SH-SY5Y (cell line): ENCODE measurements around the gene S100PBP.
A peak's percentile ranks its signal among the peaks of the same experiment; 100 is the strongest.

ENCODE experiments used
- GATA2 ChIP-seq: IDR thresholded peaks from 2 replicates; pipeline ENCODE4 v1.6.1; 2011; ENCODE audit warnings: mild to moderate bottlenecking, low read depth, low read length
- GATA3 ChIP-seq: IDR thresholded peaks from 2 replicates; pipeline ENCODE4 v1.6.1; 2011; ENCODE audit warnings: low read depth, mild to moderate bottlenecking, low read length, moderate library complexity

S100PBP gene

DNA sequence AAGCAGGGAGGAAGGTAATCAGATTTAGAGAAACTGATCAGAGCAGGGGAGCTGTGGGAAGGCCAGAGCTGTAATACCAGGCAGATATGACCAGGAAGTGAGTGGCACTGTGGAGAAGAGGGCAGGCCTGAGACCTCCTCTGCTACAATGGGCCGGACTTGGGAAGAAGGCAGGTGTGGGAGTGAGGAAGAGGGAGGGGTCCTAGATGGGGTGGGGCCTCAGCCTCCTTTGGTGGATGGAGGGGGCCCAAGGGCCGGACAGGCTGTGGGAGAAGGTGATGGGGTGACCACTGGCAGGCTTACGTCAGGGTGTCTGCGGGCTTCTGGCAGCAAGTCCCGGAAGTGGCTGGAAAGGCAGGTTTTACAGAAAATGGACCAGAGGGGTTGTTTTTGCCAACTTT, 63.8 kb downstream of the S100PBP start:
- TF ChIP-seq GATA2 (no peak), GATA3 (no peak)

- TF ChIP-seq GATA2 = no peak
- no peak for TF ChIP-seq GATA3
These were observed 64.7 kb downstream of the S100PBP start for GRCh38 chr1:32881871-32882850.

- no peak for TF ChIP-seq GATA2
- TF ChIP-seq GATA3 = no peak
These were observed 66.0 kb downstream of the S100PBP start for GRCh38 chr1:32883338-32884031.

DNA sequence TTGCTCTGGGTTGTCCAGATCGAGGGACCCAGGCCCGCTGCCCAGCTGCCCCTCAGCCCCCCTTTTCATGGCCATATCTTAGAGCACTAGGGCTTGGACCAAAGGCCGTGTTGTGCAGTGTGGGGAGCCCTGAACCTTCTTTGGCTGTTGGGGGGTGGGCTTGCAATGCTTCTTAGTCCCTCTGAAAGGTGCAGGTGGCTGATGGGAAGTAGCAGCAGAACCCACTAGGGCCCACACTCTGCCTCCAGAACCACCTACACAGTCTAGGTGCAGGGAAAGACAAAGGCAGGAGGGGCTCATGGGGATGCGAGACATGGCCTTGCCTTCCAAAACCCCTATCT, 66.5 kb downstream of the S100PBP start:
- TF ChIP-seq GATA3 = no peak
- no peak for TF ChIP-seq GATA2

DNA sequence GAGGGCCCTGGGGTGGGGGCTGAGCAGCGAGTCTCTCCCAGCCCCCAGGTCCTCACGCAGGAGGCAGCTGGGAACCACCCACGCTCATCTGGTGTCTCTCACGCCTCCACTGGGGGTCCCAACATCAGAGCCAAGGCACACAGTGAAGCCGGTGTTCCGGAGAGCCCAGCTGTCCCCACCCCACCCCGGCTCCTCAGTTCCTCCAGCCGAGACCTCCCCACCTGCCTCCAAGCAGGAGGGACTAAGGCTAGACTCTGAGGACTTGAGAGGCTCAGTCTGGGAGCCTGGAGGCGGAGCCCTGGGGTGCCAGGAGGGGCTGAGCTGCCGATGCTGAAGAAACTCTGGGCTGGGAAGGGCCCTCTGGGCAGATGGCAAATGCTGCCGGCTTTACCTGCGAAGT, 67.3 kb downstream of the S100PBP start:
- TF ChIP-seq GATA2 (no peak), GATA3 (no peak)

DNA sequence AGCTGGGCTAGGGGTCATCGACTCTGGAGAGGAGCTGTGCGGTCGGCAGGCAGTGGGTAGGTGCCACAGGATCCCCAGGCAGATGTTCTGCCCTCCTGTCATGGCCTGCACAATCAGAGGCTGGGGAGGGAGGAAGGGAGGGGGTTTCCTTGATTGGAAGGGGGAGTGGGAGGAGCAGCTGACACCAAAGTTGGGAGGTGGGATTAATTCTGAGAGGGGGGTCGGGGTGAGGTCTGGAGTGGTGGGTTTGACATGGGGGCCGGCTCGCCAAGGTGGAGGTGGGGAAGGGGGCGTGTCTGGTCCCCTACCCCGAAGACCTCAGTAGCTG, 68.2 kb downstream of the S100PBP start:
- no peak for TF ChIP-seq GATA2
- no peak for TF ChIP-seq GATA3

DNA sequence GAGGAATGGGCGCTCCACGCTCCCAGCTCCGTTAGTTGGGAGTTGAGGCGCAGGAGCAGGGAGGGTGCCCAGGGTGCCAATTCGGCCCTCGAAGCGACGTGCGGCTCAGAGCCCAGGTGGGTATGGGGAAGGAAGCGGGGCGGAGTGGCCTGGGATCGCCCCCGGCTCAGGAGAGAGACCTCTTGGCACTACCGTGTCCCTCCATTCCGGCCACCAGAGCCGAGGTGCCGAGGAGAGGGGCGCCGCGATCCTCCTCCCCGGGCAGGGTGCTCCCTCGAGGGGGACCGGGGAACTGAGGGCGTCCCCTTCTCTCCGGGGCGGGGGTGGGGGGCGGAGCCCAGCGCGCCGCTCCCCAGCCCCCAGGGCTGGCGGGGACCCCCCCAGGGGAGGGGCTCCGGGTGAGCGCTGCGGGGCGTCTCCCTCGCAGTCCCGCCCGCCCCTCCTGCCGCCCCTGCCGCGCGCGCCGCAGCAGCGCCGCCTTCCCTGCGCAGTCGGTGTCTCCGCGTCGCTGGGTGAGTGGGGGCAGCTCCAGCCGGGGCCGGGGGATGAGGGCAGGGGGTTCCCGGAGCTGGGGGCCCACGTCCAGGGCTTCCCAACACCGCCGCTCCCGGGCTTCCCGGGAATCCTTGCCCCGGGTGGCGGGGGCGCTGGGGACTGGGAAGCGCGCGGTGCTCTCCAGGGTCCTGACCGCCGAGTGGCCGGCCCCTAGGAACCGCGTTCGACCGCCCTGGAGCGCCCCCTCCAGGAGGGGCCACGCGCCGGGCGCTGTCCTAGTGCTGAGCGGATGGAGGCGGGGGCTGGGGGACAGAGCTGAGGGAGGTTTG, 68.8 kb downstream of the S100PBP start, which contains the start of gene HPCA:
Gene HPCA, plus strand, starts transcription at position 488 of the 824 bp plus-strand sequence. CDS start 2,408 bp downstream, outside the sequence.
- no peak for TF ChIP-seq GATA3
- TF ChIP-seq GATA2 = no peak

- TF ChIP-seq GATA2 = no peak
- no peak for TF ChIP-seq GATA3
These were observed 69.5 kb downstream of the S100PBP start for GRCh38 chr1:32886828-32887414.

DNA sequence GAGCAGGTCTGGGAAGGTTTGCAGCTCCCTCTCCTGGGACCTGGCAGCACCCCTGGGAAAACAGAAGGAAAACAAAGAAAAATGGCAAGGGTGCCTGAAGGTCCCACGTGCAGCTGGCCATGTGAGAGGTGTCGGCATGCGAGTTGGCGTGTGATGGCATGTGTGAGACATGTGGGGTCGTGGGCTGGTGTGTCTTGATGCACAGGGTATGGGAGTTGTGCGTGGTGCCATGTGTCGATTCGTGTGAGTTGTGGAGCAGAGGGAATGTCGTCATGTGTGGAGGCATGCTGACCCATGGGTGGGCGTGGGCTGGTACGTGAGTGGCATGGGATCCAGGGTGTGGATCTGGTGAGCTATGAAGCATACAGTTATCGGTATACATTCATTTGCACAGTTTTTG, 70.2 kb downstream of the S100PBP start:
- TF ChIP-seq GATA3 = no peak

GRCh38 chr1:32888134-32888533, 70.7 kb downstream of the S100PBP start:
- TF ChIP-seq GATA2 (no peak), GATA3 (no peak)

GRCh38 chr1:32888677-32889420, 71.4 kb downstream of the S100PBP start:
- TF ChIP-seq GATA3 (no peak), GATA2 (no peak)

DNA sequence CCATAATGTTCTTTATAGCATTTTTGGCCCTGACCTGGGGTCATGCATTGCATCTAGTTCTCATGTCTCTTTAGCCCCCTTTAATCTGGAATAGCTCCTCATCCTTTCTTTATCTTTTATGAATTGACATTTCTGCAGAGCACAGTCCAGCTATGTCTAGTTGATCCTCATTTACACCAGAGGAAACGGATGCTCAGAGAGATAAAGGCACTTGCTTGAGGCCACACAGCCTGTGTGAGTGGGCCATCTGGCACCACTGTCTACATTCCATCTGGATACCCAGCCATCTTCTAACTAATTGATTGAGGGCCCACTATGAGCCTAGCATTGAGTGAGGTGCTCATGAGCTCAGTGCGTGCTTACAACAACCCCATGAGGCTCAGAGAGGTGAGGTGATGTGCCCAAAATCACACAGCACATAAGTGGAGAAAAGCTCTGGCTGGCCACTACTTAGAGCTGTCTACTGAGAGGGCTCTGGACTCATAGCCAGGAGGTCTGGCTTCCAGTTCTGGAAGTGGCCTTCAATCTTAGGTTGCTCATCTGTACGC, 72.4 kb downstream of the S100PBP start:
- no peak for TF ChIP-seq GATA3
- TF ChIP-seq GATA2 = peak; percentile 53; the same call in 1 of the 2 replicates
